HG03442 (cell line): ENCODE measurements around the gene POU6F2.

Experiments used
- ATAC-seq: cut with Tn5 transposase; IDR thresholded peaks from one replicate; pipeline ENCODE4 v1.9.1; 2021; ENCODE audit warnings: mild to moderate bottlenecking, moderate library complexity; ENCODE audit not compliant: unreplicated experiment

The POU6F2 gene

DNA sequence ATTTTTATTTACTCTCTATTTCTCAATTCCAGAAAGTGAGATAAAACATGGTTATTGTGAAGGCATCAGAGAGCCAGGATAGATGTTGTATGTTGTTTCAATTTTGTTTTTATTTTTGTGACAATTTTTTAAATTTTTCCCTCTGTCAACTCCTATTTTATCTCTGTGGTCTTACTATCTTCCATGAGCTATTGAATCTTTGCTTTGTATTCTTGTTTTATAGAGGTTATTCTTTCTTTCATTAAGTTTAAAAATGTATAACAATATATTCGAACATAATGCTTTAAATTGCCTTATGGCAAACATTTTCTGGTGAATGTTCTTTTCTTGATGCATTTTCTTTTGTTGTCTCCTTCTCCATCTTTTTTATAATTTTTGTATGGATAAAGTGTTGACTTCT is 78.4 kb downstream of the POU6F2 start:
- no peak for ATAC-seq

DNA sequence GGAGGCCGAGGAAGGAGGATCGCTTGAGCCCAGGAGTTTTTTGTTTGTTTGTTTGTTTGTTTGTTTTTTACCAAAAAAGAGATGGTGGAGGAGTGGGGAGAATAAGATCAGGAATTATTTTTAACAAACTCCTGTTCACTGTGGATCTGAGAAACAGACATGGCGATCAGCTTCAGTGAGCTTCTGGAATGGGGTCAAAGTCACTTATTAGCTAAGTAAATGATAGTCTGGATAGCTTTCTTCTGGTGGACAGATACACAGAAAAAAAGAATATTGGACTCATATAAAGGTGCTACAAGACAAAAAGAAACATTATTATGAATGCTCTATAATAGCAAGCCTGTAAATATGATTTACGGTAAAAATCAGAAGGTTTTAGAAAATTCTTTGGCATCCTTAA is 85.1 kb downstream of the POU6F2 start:
- ATAC-seq = no peak

DNA sequence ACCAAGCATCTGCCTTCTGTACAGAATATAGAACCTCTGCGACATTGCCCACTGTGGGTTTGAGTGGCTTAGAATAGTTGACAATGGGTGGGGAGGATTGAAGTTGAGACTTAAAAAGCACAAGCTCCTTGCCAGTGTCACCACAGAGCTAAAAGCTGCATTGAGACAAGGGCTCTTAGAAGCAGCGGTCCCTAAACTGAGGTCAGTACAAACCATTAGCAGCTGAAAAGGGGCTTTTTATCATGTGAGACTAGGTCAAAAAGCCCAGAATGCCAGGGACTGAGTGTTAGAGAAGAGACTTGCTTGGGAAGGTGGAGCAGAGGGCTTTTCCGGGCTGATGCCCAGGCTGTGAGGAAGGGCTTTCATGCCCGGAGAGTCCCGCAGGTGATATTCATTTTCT is 91.3 kb downstream of the POU6F2 start:
- ATAC-seq = no peak

DNA sequence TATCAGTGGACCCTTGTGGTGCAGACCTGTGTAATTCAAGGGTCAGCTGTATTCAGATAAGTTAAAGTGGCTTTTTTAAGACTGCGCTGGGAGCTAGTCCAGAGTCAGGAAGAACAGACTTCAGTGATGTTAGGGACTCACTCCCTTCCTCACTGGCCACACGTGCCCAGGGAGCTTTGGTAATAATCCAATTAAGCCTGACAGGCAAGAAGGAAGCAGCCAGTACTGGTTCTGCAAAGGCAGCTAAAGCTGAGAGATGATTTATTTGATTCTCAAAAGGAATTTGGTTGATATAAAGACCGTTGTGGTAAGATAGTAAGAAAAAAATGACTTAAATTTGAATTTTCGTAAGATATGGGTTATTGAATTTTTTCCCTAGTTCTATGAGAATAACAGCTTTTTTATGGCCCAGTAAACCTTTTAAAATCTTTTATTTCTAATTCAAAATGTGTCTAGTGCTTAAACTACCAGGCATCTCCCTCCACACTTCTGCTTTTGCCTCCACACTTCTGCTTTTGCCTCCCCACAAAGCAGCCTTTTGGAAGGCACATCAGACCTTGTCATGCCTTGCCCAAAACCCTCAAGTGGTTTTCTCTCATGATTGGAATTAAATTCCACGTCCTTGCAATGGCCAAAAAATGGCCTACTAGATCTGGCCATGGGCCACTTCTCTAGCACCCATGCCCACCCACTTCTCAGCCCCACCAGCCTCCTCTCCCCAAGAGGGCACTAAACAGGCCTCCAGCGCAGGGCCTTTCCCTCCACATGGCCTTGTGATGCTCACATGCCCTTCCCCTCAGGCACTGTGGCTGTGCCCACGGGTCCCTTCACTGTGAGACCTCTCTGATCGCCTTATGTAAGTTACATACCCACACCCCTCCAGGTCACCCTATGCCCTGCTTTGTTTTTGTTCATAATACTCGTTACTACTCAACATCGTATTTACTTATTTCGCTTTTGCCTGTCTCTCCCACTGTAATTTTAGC is 92.5 kb downstream of the POU6F2 start:
- ATAC-seq = no peak

DNA sequence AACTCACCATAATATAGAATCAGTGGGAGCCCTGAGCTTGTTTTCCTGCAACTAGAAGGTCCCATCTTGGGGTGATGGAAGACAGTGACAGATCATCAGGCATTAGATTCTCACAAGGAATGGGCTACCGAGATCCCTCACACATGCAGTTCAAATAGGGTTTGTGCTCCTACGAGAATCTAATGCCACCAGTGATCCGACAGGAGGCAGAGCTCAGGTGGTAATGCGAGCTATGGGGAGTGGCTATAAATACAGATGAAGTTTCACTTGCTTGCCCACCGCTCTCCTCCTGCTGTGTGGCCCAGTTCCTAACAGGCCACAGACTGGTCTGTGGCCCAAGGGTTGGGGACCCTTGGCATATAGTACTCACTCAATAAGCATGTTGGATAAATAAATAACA is 93.4 kb downstream of the POU6F2 start:
- no peak for ATAC-seq

DNA sequence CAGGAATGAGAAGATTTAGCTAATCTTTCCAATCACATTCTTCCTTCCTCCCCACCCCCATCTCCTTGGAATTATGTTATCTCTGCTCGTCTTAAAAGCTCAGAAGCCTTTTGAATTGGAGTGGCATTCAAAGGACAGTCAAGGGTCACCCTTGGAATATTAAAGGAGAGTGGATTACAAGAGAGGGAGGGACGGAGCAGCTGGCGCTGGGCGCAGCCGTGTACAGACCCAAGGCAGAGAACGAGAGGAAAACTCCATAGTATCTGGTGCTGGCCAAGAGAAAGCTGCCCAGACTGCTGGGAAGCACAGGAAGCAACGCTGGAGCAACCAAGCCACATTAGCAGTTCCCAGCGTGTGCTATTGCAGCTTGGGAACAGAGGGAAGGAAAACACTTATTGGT is 95.7 kb downstream of the POU6F2 start:
- no peak for ATAC-seq

DNA sequence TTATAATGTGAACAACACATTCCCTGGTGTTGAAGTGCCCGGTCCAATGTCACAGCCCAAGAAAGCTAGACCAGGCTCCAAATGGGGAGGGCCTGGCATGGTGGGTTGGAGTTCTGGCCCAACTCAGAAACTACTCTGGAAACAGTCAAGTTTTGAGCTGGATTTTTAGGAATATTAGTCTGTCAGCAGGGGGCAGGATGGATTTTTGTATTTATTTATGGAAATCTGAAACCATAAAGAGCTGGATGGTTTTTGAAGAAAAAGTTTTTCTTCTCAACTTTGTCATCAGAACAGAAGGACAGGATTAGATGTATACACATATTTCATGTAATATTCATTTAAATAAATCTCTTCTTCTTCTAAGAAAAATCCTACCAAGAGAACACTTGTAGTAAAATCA is 97.5 kb downstream of the POU6F2 start:
- no peak for ATAC-seq

DNA sequence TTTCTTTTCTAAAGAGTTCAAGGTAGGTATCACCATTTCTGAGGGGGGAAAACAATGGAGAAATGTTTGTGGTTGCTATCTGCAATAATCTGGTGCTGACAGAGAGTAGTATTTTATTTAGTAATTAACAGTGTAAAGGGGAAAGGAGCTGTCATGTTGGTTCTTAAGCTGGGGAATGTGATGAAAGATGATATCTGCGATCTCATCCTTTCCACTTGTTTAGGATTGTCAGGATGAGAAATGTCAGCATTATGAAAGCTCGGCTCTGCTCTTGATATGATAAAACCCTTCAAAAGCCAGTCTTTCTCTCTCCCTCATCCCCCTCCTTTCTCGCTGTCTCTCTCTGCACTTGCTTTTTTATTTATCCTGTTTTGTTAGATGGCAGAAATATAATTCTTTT is 106.1 kb downstream of the POU6F2 start:
- no peak for ATAC-seq

DNA sequence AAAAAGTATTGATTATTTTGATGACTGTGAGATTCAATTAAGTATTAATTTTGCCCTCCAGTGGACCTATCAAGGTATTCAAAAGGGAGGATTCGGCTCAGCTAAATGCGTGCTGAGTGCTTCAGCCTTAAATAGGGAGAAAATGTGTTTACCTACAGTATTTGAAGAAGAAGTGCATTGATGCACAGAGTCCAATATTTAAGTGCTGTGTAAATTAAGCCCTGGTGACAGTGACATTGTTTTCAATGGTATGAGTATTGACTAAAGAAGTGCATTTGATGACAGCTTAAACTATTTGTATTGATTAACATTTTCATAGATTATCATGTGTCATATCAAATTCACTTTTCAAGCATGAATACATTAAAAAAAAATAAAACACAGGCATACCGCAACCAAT is 106.6 kb downstream of the POU6F2 start:
- ATAC-seq = no peak

DNA sequence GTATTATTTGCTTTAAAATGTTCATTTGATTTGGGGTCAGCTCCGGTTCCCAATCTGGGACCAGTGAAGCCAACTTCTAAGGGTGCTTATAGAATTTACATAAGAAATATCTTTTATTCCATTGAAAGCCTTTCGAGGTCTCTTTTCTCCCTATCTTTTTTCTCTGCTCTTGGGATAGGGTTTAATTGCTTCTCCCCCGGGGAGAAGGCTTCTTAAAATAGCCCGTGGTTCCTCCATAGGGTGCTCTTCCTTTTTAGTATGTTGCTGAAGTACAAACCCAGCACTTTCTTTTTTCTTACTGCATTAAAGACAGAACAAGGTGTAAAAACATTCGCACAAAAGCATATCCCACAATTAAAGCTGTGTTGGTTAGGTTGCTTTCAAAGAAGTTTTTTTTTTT is 107.5 kb downstream of the POU6F2 start:
- no peak for ATAC-seq

DNA sequence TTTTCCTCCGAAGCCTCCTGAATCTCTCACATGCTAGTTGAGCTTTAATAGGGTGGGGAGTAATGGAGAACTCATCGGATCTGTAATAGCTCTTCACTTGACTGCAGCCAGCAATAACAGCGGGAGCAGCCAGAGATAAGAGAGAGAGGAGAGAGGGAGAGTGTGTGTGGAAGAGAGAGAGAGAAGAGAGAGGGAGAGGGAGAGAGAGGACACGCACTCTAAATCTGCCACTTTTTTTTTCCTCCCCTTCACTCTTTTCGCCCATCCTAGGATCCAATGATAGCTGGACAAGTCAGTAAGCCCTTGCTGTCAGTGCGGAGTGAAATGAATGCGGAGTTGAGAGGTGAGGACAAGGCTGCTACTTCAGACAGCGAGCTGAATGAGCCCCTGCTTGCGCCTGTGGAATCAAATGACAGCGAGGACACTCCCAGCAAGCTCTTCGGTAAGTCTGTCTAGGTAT is 107.9 kb downstream of the POU6F2 start:
- no peak for ATAC-seq

DNA sequence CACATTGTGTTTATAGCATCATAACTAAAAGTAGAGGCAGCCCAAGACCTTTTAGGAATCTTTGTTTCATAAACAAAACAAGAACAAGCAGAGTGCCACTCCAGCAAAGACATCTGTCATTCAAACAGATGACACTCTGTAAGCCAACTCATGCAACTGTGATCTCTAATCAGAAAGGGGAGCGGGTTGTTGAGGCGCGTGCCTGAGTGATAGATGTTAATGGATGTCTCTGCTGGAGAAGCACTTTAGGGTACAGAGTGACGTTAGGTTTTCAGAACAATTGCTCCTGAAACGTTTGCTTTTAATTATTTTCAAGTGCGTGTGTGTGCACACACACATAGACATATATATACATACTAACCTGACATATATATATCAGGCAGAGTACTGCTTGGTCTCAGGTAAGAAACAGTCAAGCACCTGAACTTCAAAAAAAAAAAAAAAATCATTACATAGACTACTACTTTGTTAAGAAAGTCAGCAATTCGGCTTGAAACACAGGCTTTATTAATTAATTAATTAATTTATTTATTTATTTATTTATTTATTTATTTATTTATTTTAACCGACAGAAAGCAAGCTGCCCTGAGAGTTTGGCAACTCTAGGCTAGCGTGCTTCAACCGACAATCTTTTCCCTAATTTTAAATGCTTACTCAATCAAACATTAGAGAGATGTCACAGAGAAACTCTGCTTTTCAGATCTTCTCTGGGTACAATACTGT is 109.1 kb downstream of the POU6F2 start:
- no peak for ATAC-seq

DNA sequence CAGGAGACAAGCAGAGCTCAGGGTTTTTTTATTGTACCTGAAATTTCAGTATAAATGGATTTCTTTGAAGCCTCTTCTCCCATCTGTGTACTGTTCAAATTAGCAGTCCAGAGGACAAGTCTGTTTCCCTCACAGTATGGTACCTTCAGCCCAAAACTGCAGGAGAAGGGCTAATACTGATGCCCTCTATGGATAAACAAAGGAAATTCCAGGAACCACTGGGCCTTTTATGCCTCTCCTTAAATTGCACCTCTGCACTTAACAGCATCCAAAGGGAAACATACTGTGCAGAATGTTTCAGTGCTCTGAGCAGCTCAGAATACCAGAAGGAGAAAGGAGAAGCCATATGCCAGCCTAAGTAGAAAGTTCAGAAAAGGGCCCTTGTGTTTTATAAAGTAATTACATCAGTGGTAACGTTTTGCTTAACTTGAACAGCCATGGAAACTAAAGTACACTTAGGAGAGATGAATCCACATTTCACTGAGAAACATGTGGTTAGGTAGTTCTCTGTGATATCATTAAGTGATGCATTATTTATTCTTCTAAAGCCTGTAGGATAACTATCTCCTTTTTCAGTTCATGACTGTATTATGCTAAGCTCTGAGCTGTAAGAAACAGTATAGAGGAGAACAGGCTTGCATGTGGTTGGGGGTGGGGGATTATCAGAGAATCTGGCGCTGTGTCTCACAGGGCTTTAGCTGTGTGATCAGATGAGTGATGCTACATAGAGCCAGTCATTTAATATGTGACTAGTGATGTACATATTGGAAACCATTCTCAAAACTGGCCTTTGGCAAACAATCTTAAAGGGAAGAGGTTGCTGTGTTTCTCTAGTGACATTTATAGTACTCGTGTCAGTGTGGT is 111.3 kb downstream of the POU6F2 start:
- ATAC-seq = no peak

DNA sequence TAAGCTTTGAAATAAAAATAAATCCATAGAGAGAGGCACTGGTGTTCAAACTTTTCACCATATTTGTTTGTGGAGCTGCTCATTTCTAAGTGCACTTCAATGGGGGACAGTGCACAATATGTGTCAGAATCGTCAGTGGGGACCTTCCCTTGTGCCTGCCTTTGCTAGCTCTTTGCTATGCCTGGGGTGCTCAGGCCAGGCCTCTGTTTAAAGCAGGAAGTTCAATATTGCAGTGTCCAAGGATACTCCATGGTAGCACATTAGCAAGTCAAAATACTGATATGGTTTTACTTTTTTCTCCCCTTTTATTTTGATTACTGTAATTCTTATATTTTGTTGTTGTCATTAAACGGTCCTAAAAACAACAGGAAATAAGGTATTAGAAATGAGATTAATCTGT is 113.4 kb downstream of the POU6F2 start:
- ATAC-seq = no peak

DNA sequence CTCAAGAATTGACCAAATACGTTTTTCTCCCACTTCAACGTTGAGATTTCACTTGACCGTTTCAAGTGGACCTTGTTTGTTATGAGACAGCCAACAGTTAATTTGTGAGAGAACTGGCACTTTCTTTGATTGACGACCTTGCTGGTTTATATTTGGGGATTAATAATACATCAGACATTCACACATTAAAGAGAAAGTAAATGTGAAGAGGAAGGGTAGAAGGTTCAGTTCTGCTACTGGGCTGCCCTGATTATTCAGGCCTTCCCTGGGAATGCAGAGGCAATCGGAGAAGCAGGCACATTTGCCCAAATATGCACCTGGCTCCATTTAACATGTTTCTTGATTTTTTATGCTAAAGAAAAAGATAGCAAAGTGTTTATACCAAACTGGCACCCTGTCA is 114.1 kb downstream of the POU6F2 start:
- ATAC-seq = no peak

DNA sequence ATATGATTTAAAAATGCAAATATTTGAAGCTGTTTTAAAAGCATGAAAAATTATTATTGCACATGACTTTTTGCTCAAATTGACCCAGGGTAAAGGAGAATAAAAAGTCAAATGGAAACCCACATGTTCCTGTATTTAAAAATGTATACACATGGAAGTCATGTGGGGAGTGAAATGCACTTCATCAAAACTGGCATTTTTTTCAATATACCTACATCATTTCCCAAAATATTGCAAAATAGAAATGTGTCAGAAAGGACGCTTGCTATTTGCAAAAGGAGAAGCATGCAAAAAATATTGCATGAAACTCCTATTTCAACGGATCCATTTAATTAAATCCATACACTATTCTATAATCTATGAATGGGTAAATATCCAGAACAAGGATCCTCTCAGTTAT is 117.0 kb downstream of the POU6F2 start:
- no peak for ATAC-seq

DNA sequence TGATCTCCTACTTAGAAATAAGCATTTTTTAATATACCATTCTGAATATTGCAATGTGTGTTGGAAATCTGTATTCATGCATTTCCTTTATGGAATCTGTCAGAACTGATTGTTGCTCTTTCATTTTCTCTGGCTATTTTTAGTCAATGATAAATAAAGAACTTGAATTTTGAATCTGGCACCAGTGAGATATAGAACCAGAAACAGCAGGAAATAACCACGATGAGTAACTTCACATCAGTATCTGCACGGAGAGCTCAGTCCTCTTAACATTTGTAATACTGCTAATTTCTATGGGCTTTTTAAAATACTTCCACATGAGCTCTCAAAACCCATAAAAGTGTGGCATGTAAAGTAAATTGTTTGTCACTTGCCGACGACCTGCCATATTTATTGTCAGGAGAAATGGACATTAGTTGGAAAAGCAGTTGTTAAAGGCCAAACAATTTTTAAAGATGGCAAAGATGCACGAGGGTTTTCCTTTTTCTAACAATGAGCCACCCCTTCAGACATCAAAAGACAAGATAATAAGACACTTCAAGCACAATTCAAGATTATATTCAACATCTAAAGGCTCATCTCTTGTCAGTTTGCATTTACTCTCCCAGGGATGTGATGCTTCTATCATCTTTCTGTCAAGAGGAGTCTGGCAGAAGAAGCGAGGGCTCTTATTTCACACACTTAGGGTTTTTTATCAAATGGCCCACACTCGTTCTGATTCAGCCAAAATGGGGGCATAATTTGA is 118.3 kb downstream of the POU6F2 start:
- ATAC-seq = no peak

DNA sequence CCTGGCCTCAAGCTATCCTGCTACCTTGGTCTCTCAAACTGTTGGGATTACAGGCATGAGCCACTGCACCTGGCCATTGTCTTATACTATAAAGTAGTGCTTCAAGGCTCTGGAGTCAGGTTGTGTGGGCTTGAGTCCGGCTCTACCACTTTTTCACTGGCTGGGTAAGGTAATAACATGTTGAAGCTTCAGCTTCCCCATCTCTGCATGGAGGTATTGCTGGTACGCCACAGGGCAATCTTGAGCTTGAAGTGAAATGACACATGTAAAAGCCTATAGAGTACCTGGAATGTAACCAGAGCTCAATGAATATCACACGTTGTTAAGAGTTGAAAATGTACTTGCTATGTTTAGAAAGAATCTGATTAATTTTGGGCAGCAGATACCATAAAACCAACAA is 120.8 kb downstream of the POU6F2 start:
- ATAC-seq = no peak

DNA sequence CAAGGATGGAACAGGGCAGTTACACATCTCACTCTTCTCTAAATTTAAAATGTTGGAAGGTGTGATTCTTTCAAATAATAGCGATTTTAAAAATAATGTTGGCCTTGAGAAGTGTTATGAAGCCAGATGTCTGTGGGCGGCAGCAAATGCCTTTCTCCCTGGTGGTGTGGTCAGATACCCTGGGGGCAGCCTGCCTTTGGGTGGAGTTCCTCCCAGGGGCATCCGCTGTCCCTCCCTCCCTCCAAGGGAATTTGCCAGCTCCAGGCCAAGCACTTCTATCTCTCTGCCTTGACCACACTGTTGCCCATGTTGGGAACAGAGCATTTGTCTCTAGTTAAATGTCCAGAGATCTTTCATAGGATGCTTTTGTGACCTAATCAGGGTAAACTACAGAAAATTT is 121.4 kb downstream of the POU6F2 start:
- no peak for ATAC-seq

DNA sequence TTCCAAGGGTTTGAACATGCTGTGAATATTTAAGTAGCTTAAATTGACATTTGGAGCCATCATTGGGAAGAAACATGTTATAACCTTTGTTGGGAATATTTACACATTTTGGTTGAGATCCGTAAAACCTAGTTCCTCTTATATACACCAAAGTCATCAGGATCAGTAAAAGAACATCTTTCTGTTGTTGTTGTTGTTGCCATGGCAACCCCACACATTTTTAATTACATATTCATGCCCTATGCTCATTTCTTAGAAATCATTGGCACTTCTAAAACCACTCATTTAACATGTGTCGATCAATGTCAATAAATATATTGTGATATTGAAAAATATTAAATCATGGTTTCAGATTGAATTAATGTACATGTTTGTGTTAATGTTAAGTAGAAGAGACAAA is 122.6 kb downstream of the POU6F2 start:
- ATAC-seq = no peak
